CD4-positive, CD25-positive, alpha-beta regulatory T cell (primary cell): Measurements from ENCODE around the gene BTNL2. TPM values are rescaled to one million over a fixed set of nuclear protein-coding genes. Genes with fewer than 3 reads are reported as not detected.
"Not testable (repeated sequence)": the region's sequence is repeated elsewhere in the genome, so short reads cannot be mapped to it uniquely, and the experiment has no call there.

Experiments
- ATAC-seq, 2 donors: fragments of 150-1000 bp; cut with Tn5 transposase; one replicate each; pipeline ENCODE4 v1.10.0; 2021; ENCODE audit warnings: low read depth in 2 of 2, moderate number of reproducible peaks in 2 of 2, moderate library complexity in 1 of 2
- DNase-seq, 3 donors: peaks; one replicate each; pipeline versions ENCODE4 v3.0.0 to v3.0.0-alpha.2; 2012 to 2022; ENCODE audit warnings: mixed read lengths in 1 of 3
- H3K27ac ChIP-seq: one replicate; pipeline ENCODE4 v1.7.0; 2013; ENCODE audit warnings: mild to moderate bottlenecking, low read length; ENCODE audit not compliant: insufficient read depth, poor library complexity, severe bottlenecking
- H3K27me3 ChIP-seq: one replicate; pipeline ENCODE4 v1.7.0; 2013; ENCODE audit warnings: low read length; ENCODE audit not compliant: control insufficient read depth, insufficient read depth
- H3K36me3 ChIP-seq: one replicate; pipeline ENCODE4 v1.7.0; 2013; ENCODE audit warnings: mild to moderate bottlenecking, low read length, moderate library complexity; ENCODE audit not compliant: control insufficient read depth, insufficient read depth
- H3K4me1 ChIP-seq: 2 replicates; pipeline ENCODE4 v1.7.0; 2013; ENCODE audit warnings: mild to moderate bottlenecking, low read length; ENCODE audit not compliant: insufficient read depth, control insufficient read depth, poor library complexity, severe bottlenecking
- H3K4me3 ChIP-seq: one replicate; pipeline ENCODE4 v1.7.0; 2013; ENCODE audit warnings: low read depth, mild to moderate bottlenecking, low read length, moderate library complexity
- H3K9me3 ChIP-seq, 2 experiments: 1 replicate in 1 of 2; 2 replicates in 1 of 2; pipeline ENCODE4 v1.7.0; 2013; ENCODE audit warnings: low read length in 2 of 2, mild to moderate bottlenecking in 1 of 2, moderate library complexity in 1 of 2; ENCODE audit not compliant: control insufficient read depth in 2 of 2
- H3K27ac Mint-ChIP-seq, 3 donors: one replicate each; pipeline ENCODE4 v1.8.0; 2020 to 2022; ENCODE audit warnings: mild to moderate bottlenecking in 3 of 3, mixed read lengths in 3 of 3, moderate library complexity in 2 of 3
- H3K27me3 Mint-ChIP-seq: one replicate; pipeline ENCODE4 v1.8.0; 2022; ENCODE audit warnings: mild to moderate bottlenecking, mixed read lengths
- H3K36me3 Mint-ChIP-seq: one replicate; pipeline ENCODE4 v1.8.0; 2020; ENCODE audit warnings: mixed read lengths
- H3K4me1 Mint-ChIP-seq, 4 donors: one replicate each; pipeline ENCODE4 v1.8.0; 2020 to 2022; ENCODE audit warnings: mixed read lengths in 4 of 4, mild to moderate bottlenecking in 1 of 4
- H3K4me3 Mint-ChIP-seq, 4 donors: one replicate each; pipeline ENCODE4 v1.8.0; 2020 to 2022; ENCODE audit warnings: mild to moderate bottlenecking in 4 of 4, mixed read lengths in 4 of 4, moderate library complexity in 3 of 4
- H3K9me3 Mint-ChIP-seq, 7 donors: one replicate each; pipeline ENCODE4 v1.8.0; 2020 to 2022; ENCODE audit warnings: mixed read lengths in 7 of 7, mild to moderate bottlenecking in 3 of 7, moderate library complexity in 2 of 7
- polyA plus RNA-seq, 4 donors: library from polyadenylated mRNA; unstranded; fragments of 300-500 nt; fragmentation: Illumina TruSeq; gene quantifications; one replicate each; pipeline ENCODE4 v1.2.3, GENCODE V29; 2021
- total RNA-seq: library from RNA; stranded (reverse); gene quantifications from one replicate; pipeline ENCODE4 v1.2.3, GENCODE V29; 2022

The BTNL2 gene
- total and polyA plus RNA-seq, 5 donors from 2014 or later: not detected

- H3K4me1 Mint-ChIP-seq: no peaks in the 10 kb centered on the region
These were observed 27.4 kb downstream of the BTNL2 start for GRCh38 chr6:32379545-32379944.

GRCh38 chr6:32375739-32376529, 31.0 kb downstream of the BTNL2 start:
- H3K27me3 Mint-ChIP-seq: peaks cover 56% of the 10 kb centered on the region

More at GRCh38 chr6:32379545-32379944, 27.4 kb downstream of the BTNL2 start:
- Histone ChIP-seq H3K27me3 (peaks cover 24% of the 10 kb centered on the region), H3K4me1 (no peaks in the 10 kb centered on the region), H3K36me3 (no peaks in the 10 kb centered on the region), H3K9me3 (no peaks in the 10 kb centered on the region), H3K4me3 (no peak overlapping the region), H3K27ac (no peak overlapping the region)
- Mint-ChIP-seq H3K4me3 (no peak overlapping the region), H3K9me3 (peaks cover 0 to 6% (median 0%) of the 10 kb centered on the region in 7 donors), H3K27ac (no peak overlapping the region), H3K36me3 (no peaks in the 10 kb centered on the region), H3K27me3 (peaks cover 51% of the 10 kb centered on the region)
- DNase-seq: no peak
- ATAC-seq: no peak

GRCh38 chr6:32371803-32372202, 35.2 kb downstream of the BTNL2 start, which contains the start of gene TSBP1:
Gene TSBP1, minus strand, starts transcription at chr6:32371903. Its CDS starts 197 bp downstream, at chr6:32371706.
- DNase-seq (no peak), ATAC-seq (no peak)
- Mint-ChIP-seq H3K4me3 (no peak within 1 kb of the TSS), H3K4me1 (no peaks in the 10 kb centered on the region), H3K36me3 (no peaks in the 10 kb centered on the region), H3K27me3 (peaks cover 66% of the 10 kb centered on the region), H3K9me3 (peaks cover 0 to 4% (median 0%) of the 10 kb centered on the region in 7 donors), H3K27ac (no peak within 1 kb of the TSS)
- no peaks in the 10 kb centered on the region for H3K4me1 ChIP-seq
- no peaks in the 10 kb centered on the region for H3K36me3 ChIP-seq
- H3K27ac ChIP-seq: no peak within 1 kb of the TSS
- no peaks in the 10 kb centered on the region for H3K9me3 ChIP-seq
- no peak within 1 kb of the TSS for H3K4me3 ChIP-seq
- H3K27me3 ChIP-seq: peaks cover 29% of the 10 kb centered on the region

More at GRCh38 chr6:32375739-32376529, 31.0 kb downstream of the BTNL2 start:
- H3K4me3 Mint-ChIP-seq: no peak overlapping the region
- peaks cover 0 to 4% (median 0%) of the 10 kb centered on the region in 7 donors for H3K9me3 Mint-ChIP-seq
- Histone ChIP-seq H3K4me1 (no peaks in the 10 kb centered on the region), H3K36me3 (no peaks in the 10 kb centered on the region), H3K27ac (no peak overlapping the region), H3K4me3 (no peak overlapping the region), H3K27me3 (peaks cover 40% of the 10 kb centered on the region), H3K9me3 (no peaks in the 10 kb centered on the region)
- no peaks in the 10 kb centered on the region for H3K36me3 Mint-ChIP-seq
- H3K27ac Mint-ChIP-seq: no peak overlapping the region
- ATAC-seq (no peak), DNase-seq (no peak)
- no peaks in the 10 kb centered on the region for H3K4me1 Mint-ChIP-seq

GRCh38 chr6:32371229-32371628, 35.8 kb downstream of the BTNL2 start:
- H3K36me3 Mint-ChIP-seq: no peaks in the 10 kb centered on the region
- ATAC-seq (no peak), DNase-seq (no peak)
- H3K9me3 ChIP-seq: no peaks in the 10 kb centered on the region
- H3K4me3 Mint-ChIP-seq: no peak overlapping the region
- H3K27me3 ChIP-seq: peaks cover 26% of the 10 kb centered on the region
- H3K4me1 Mint-ChIP-seq: no peaks in the 10 kb centered on the region
- peaks cover 0 to 5% (median 0%) of the 10 kb centered on the region in 7 donors for H3K9me3 Mint-ChIP-seq
- H3K27ac ChIP-seq: no peak overlapping the region
- H3K4me1 ChIP-seq: no peaks in the 10 kb centered on the region
- no peak overlapping the region for H3K4me3 ChIP-seq
- no peak overlapping the region for H3K27ac Mint-ChIP-seq
- no peaks in the 10 kb centered on the region for H3K36me3 ChIP-seq
- peaks cover 66% of the 10 kb centered on the region for H3K27me3 Mint-ChIP-seq

- no peaks in the 10 kb centered on the region for H3K4me1 Mint-ChIP-seq
- no peak for DNase-seq
- no peak for ATAC-seq
- no peak overlapping the region for H3K4me3 Mint-ChIP-seq
- H3K27ac Mint-ChIP-seq: no peak overlapping the region
- H3K36me3 ChIP-seq: no peaks in the 10 kb centered on the region
- peaks cover 30% of the 10 kb centered on the region for H3K27me3 ChIP-seq
- peaks cover 69% of the 10 kb centered on the region for H3K27me3 Mint-ChIP-seq
- H3K27ac ChIP-seq: no peak overlapping the region
- H3K4me1 ChIP-seq: no peaks in the 10 kb centered on the region
- no peaks in the 10 kb centered on the region for H3K36me3 Mint-ChIP-seq
- no peaks in the 10 kb centered on the region for H3K9me3 ChIP-seq
- no peak overlapping the region for H3K4me3 ChIP-seq
- peaks cover 0 to 5% (median 0%) of the 10 kb centered on the region in 7 donors for H3K9me3 Mint-ChIP-seq
These were observed 36.5 kb downstream of the BTNL2 start for GRCh38 chr6:32370505-32370904.

- H3K4me1 Mint-ChIP-seq: no peaks in the 10 kb centered on the region
- H3K9me3 Mint-ChIP-seq: peaks cover 0 to 5% (median 0%) of the 10 kb centered on the region in 7 donors
- peaks cover 70% of the 10 kb centered on the region for H3K27me3 Mint-ChIP-seq
- Histone ChIP-seq H3K4me3 (no peak overlapping the region), H3K36me3 (no peaks in the 10 kb centered on the region), H3K9me3 (no peaks in the 10 kb centered on the region), H3K4me1 (no peaks in the 10 kb centered on the region), H3K27ac (no peak overlapping the region), H3K27me3 (peaks cover 37% of the 10 kb centered on the region)
- H3K36me3 Mint-ChIP-seq: no peaks in the 10 kb centered on the region
- H3K4me3 Mint-ChIP-seq: no peak overlapping the region
- DNase-seq: no peak
- H3K27ac Mint-ChIP-seq: no peak overlapping the region
- no peak for ATAC-seq
These were observed 37.3 kb downstream of the BTNL2 start for GRCh38 chr6:32369660-32370059.

GRCh38 chr6:32367644-32368043, 39.3 kb downstream of the BTNL2 start:
- Mint-ChIP-seq H3K9me3 (peaks cover 0 to 5% (median 0%) of the 10 kb centered on the region in 7 donors), H3K27me3 (peaks cover 70% of the 10 kb centered on the region), H3K4me1 (no peaks in the 10 kb centered on the region), H3K27ac (no peak overlapping the region), H3K4me3 (no peak overlapping the region), H3K36me3 (no peaks in the 10 kb centered on the region)
- H3K4me3 ChIP-seq: no peak overlapping the region
- H3K36me3 ChIP-seq: no peaks in the 10 kb centered on the region
- DNase-seq: no peak
- H3K9me3 ChIP-seq: no peaks in the 10 kb centered on the region
- peaks cover 37% of the 10 kb centered on the region for H3K27me3 ChIP-seq
- no peak for ATAC-seq
- no peaks in the 10 kb centered on the region for H3K4me1 ChIP-seq
- H3K27ac ChIP-seq: no peak overlapping the region

- not testable (repeated sequence) for H3K27ac Mint-ChIP-seq, H3K36me3 Mint-ChIP-seq, H3K36me3 ChIP-seq, H3K4me3 Mint-ChIP-seq, H3K27ac ChIP-seq, H3K4me1 Mint-ChIP-seq, H3K4me1 ChIP-seq, H3K9me3 Mint-ChIP-seq, DNase-seq, ATAC-seq, H3K9me3 ChIP-seq, H3K4me3 ChIP-seq
- peaks cover 15% of the 10 kb centered on the region for H3K27me3 ChIP-seq
- H3K27me3 Mint-ChIP-seq: peaks cover 18% of the 10 kb centered on the region
These were observed 47.8 kb downstream of the BTNL2 start for GRCh38 chr6:32359225-32359624.
